BLaER1 treated with 17β-estradiol and CSF1 and Interleukin-3, amounts not matched to agents 10 nM and 100 nM (cell line): ENCODE measurements around the gene SSH2.
A peak's percentile ranks its signal among the peaks of the same experiment; 100 is the strongest.

Source experiments
- H3K27ac ChIP-seq, 11 experiments: shearing (Covaris generic); formaldehyde crosslinking; 2 replicates each; pipeline ENCODE4 v1.8.1; 2022
- H3K27me3 ChIP-seq, 11 experiments: shearing (Covaris generic); formaldehyde crosslinking; 2 replicates each; pipeline ENCODE4 v1.8.1; 2022
- H3K36me3 ChIP-seq, 11 experiments: shearing (Covaris generic); formaldehyde crosslinking; 2 replicates each; pipeline ENCODE4 v1.8.1; 2022
- H3K4me1 ChIP-seq, 10 experiments: shearing (Covaris generic); formaldehyde crosslinking; 2 replicates each; pipeline ENCODE4 v1.8.1; 2022
- H3K4me2 ChIP-seq, 11 experiments: shearing (Covaris generic); formaldehyde crosslinking; 2 replicates each; pipeline ENCODE4 v1.8.1; 2022
- H3K4me3 ChIP-seq, 10 experiments: shearing (Covaris generic); formaldehyde crosslinking; 2 replicates each; pipeline ENCODE4 v1.8.1; 2022
- H3K9ac ChIP-seq, 11 experiments: shearing (Covaris generic); formaldehyde crosslinking; 2 replicates each; pipeline ENCODE4 v1.8.1; 2022
- H3K9me3 ChIP-seq, 11 experiments: shearing (Covaris generic); formaldehyde crosslinking; replicated peaks in 1 of 11; 2 replicates each; pipeline ENCODE4 v1.8.1; 2022
- H4K20me1 ChIP-seq, 11 experiments: shearing (Covaris generic); formaldehyde crosslinking; 2 replicates each; pipeline ENCODE4 v1.8.1; 2022
- Cebpa-rat ChIP-seq, 11 experiments: shearing (Covaris generic); IDR thresholded peaks; 2 replicates each; pipeline ENCODE4 v1.8.1; 2022

SSH2 gene

DNA sequence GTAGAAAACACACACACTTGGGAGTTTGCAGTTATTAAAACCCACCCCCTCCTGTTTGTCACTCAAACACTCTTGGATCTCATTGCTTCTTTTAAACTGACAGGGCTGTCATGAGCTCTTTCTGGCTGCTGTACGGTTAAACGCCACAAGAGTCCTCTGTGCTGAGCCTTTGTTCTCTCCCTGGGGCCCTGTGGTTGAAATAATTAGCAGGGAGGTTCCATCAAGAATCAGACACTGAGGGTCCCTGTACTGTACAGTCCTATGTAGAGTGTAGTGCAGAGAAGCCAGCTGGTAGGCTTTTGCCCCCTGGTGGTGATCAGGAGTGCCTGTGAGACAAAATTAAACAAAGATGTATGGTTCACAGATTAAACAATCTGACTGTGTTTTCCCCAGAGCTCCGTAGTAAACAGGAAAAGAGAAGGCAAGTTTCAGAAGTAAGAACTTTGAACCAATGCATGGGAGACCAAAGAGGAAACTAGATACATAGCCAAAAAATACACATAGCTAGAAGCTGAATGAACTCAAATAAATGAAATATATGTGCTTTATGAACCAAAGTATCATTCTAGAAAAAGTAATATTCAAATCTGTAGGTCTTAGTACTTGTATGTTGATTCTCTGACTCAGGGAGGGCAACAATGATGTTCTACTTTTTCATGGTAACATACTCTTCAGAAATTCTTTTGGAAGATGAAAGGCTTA lies 1.4 kb upstream of the SSH2 start:
- H3K27me3 ChIP-seq: no peaks in the 10 kb centered on the region
- peak overlapping the region; percentile 90 to 98 (median 93) for H3K4me2 ChIP-seq
- peaks cover 0 to 25% (median 15%) of the 10 kb centered on the region in 11 experiments; a peak in 11 of 22 replicates for H4K20me1 ChIP-seq
- no peak for TF ChIP-seq Cebpa-rat (IDR thresholded peaks at IDR 0.05)
- H3K9me3 ChIP-seq: 0 out of 22 replicates have a peak, but pooled peaks cover 0 to 5% (median 0%) of the 10 kb centered on the region in 11 experiments
- H3K36me3 ChIP-seq: no peaks in the 10 kb centered on the region
- H3K4me1 ChIP-seq: peaks cover 34 to 55% (median 41%) of the 10 kb centered on the region in 10 experiments
- H3K9ac ChIP-seq: peak overlapping the region; percentile 82 to 92 (median 88); a peak in 21 of 22 replicates
- H3K27ac ChIP-seq: peak overlapping the region in 10 of 11 experiments; percentile 40 to 94 (median 90); a peak in 20 of 22 replicates
- peak overlapping the region; percentile 71 to 85 (median 76) for H3K4me3 ChIP-seq

DNA sequence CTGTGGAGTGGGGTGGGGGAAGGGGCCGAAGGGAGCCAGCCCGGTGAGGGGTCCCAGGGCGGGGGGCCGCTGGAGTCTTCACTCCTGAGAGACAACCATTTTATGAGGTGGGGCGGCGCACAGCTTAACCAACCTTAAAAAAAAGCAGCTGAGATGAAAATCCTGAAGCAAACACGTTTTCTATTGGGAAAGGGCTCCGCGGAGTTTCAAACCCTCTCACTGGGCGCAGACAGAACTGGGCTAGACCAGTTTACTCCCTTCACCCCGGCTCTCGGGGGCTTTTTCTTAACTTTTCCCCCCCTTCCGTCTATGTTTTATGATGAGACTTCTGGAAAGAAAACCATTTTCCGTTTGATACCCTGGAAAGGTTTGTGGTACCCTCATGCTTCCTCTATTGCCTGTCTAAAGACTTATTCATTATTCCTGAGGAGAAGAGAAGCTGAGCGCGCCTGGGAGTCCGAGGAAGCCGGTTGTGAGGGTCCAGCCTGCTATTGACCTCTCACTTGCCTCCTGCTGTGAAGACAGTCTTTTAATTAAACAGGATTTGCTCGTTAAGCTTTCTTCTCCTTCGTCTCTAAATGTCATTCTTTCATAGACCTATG lies 482 bp upstream of the SSH2 start:
- TF ChIP-seq Cebpa-rat (IDR thresholded peaks at IDR 0.05): no peak
- Histone ChIP-seq H3K4me1 (peaks cover 36 to 60% (median 47%) of the 10 kb centered on the region in 10 experiments), H3K36me3 (peaks cover 0 to under 1% (median under 1%) of the 10 kb centered on the region in 11 experiments; a peak in 8 of 22 replicates), H3K9me3 (no peaks in the 10 kb centered on the region), H3K27me3 (no peaks in the 10 kb centered on the region), H3K4me3 (peak overlapping the region; percentile 71 to 85 (median 76)), H4K20me1 (peaks cover 3 to 33% (median 21%) of the 10 kb centered on the region in 11 experiments; a peak in 13 of 22 replicates), H3K9ac (peak overlapping the region; percentile 82 to 92 (median 88)), H3K27ac (peak overlapping the region; percentile 51 to 94 (median 89); a peak in 21 of 22 replicates), H3K4me2 (peak overlapping the region; percentile 90 to 98 (median 93))

GRCh38 chr17:29929006-29929532 lies 959 bp downstream of the SSH2 start:
- Histone ChIP-seq H3K4me2 (peak overlapping the region; percentile 87 to 98 (median 92)), H3K4me3 (peak overlapping the region; percentile 71 to 85 (median 76)), H3K27ac (peak overlapping the region; percentile 51 to 94 (median 89); a peak in 21 of 22 replicates), H3K9me3 (no peaks in the 10 kb centered on the region), H4K20me1 (peaks cover 3 to 47% (median 25%) of the 10 kb centered on the region in 11 experiments; a peak in 14 of 22 replicates), H3K27me3 (no peaks in the 10 kb centered on the region), H3K36me3 (peaks cover 0 to 15% (median 12%) of the 10 kb centered on the region in 11 experiments; a peak in 15 of 22 replicates), H3K4me1 (peaks cover 38 to 68% (median 48%) of the 10 kb centered on the region in 10 experiments), H3K9ac (peak overlapping the region; percentile 82 to 92 (median 88))
- no peak for TF ChIP-seq Cebpa-rat (IDR thresholded peaks at IDR 0.05)

DNA sequence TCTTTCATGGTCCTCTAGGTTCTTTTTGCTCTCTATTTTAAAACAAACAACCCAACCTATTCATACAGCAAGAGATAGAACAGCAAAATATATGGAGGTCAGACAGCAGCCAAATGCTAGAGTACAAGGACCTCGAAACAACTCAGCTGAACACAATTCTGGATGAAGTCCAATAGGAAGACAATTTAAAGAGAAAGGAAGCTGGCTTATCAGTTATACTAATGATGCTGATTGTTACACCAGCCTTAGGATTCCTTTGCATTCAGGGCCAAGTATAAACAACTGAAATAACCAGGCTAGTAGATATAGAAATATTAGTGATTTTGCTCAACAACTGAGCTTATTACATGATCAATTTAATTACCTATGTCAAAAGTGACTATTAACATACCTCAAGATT lies 2.5 kb downstream of the SSH2 start:
- Histone ChIP-seq H3K4me1 (peaks cover 38 to 59% (median 46%) of the 10 kb centered on the region in 10 experiments), H3K4me3 (peak overlapping the region in 6 of 10 experiments; percentile 7 to 82 (median 73); a peak in 9 of 20 replicates), H3K27ac (peak overlapping the region in 3 of 11 experiments; percentile 88 to 94 (median 88); a peak in 3 of 22 replicates), H3K36me3 (peaks cover 0 to 31% (median 17%) of the 10 kb centered on the region in 11 experiments; a peak in 15 of 22 replicates), H4K20me1 (peaks cover 4 to 60% (median 32%) of the 10 kb centered on the region in 11 experiments; a peak in 14 of 22 replicates), H3K9ac (peak overlapping the region in 3 of 11 experiments; percentile 35 to 88 (median 86); a peak in 5 of 22 replicates), H3K9me3 (no peaks in the 10 kb centered on the region), H3K27me3 (no peaks in the 10 kb centered on the region), H3K4me2 (peak overlapping the region; percentile 87 to 98 (median 92))
- TF ChIP-seq Cebpa-rat (IDR thresholded peaks at IDR 0.05): no peak

GRCh38 chr17:29924786-29925185 lies 5.2 kb downstream of the SSH2 start:
- Histone ChIP-seq H3K27ac (no peak overlapping the region), H3K9me3 (no peaks in the 10 kb centered on the region), H3K9ac (no peak overlapping the region), H3K27me3 (no peaks in the 10 kb centered on the region), H3K4me3 (no peak overlapping the region), H4K20me1 (peaks cover 10 to 73% (median 40%) of the 10 kb centered on the region in 11 experiments; a peak in 17 of 22 replicates), H3K4me1 (peaks cover 27 to 42% (median 35%) of the 10 kb centered on the region in 10 experiments), H3K4me2 (no peak overlapping the region; a peak in 1 of 22 replicates), H3K36me3 (peaks cover 0 to 42% (median 25%) of the 10 kb centered on the region in 11 experiments; a peak in 16 of 22 replicates)
- TF ChIP-seq Cebpa-rat (IDR thresholded peaks at IDR 0.05): no peak

DNA sequence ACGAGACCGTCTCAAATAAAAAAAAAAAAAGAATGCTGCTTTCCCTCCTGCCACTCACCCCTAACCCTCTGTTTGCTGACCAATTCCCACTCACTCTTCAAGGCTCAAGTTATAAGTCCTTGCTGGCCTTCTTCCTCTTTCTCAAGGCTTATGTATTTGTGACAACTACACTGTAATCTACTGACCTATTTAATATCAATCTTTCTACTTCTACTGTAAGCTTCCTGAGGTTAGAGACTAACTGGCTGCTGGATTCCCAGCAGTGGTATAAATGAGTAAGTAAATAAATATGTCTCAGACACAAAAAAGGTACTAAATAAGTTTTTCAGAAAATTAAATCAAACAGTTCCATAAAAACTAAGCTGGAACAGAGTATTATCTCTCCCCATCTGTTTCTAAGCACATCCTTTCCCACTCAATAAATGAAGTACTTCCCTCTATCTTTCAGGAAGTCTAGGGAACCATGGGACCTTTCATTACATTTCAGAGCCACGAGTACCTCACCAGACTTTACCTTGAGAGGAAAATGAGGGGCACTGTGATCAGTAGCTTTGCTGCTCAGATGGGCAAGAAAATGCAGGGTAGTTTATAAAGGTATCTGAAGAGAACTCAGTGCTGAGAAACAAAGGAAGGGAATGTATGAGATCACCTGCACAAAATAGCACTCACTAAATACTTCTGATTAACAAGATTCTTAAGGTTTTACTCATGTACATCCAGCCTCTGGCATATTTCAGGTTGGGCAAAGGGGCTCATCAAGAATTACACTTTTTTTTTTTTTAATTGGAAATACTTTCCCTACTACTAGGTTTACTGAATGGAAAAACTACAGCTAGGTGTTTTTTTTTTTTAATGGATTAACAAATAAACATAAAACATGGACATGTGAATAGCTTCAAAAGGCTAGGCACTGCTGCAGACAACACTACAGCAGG lies 10.8 kb downstream of the SSH2 start:
- peaks cover 9 to 60% (median 45%) of the 10 kb centered on the region in 11 experiments; a peak in 17 of 22 replicates for H4K20me1 ChIP-seq
- no peaks in the 10 kb centered on the region for H3K27me3 ChIP-seq
- TF ChIP-seq Cebpa-rat (IDR thresholded peaks at IDR 0.05): no peak
- no peak overlapping the region for H3K9ac ChIP-seq
- peaks cover 2 to 45% (median 18%) of the 10 kb centered on the region in 11 experiments; a peak in 20 of 22 replicates for H3K36me3 ChIP-seq
- H3K4me1 ChIP-seq: peaks cover 0 to 45% (median 16%) of the 10 kb centered on the region in 10 experiments; a peak in 15 of 20 replicates
- H3K9me3 ChIP-seq: no peaks in the 10 kb centered on the region
- H3K27ac ChIP-seq: peak overlapping the region in 5 of 11 experiments; percentile 4 to 35 (median 20); a peak in 5 of 22 replicates
- H3K4me3 ChIP-seq: no peak overlapping the region
- H3K4me2 ChIP-seq: peak overlapping the region in 5 of 11 experiments; percentile 0 to 67 (median 30); a peak in 7 of 22 replicates

DNA sequence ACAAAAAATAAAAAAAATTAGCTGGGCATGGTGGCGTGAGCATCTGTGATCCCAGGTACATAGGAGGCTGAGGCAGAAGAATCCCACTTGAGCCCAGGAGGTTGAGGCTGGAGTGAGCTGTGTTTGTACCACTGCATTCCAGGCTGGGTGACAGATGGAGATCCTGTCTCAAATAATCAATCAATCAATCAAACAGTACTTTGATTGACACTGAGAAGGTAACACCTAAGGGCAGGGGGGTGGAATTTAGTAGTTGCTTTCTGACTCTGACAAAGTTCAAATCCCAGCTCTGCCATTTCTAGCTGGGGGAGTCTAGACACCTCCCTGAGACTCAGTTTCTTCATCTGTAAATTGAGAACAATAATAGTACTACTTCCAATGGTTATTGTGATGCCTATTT lies 12.0 kb downstream of the SSH2 start:
- peaks cover 0 to 47% (median 15%) of the 10 kb centered on the region in 10 experiments; a peak in 15 of 20 replicates for H3K4me1 ChIP-seq
- TF ChIP-seq Cebpa-rat (IDR thresholded peaks at IDR 0.05): no peak
- H3K4me2 ChIP-seq: peak overlapping the region in 2 of 11 experiments; percentile 0 to 67; a peak in 1 of 22 replicates
- peaks cover 7 to 41% (median 21%) of the 10 kb centered on the region in 11 experiments; a peak in 20 of 22 replicates for H3K36me3 ChIP-seq
- H3K27me3 ChIP-seq: no peaks in the 10 kb centered on the region
- H3K9me3 ChIP-seq: no peaks in the 10 kb centered on the region
- H3K4me3 ChIP-seq: no peak overlapping the region
- H4K20me1 ChIP-seq: peaks cover 7 to 62% (median 36%) of the 10 kb centered on the region in 11 experiments; a peak in 17 of 22 replicates
- no peak overlapping the region for H3K9ac ChIP-seq
- H3K27ac ChIP-seq: no peak overlapping the region
